H9 (cell line): ENCODE results near the gene SCFD2. TPM values are rescaled to one million over a fixed set of nuclear protein-coding genes. Genes with fewer than 3 reads are reported as not detected.

Experiments
- DNase-seq: peaks from one replicate; pipeline ENCODE4 v3.0.0-alpha.2; 2017
- H2AFZ ChIP-seq: one replicate; pipeline ENCODE4 v1.6.1; 2013; ENCODE audit warnings: mild to moderate bottlenecking, low read length, control low read depth, moderate library complexity
- H2AK5ac ChIP-seq: 2 replicates; pipeline ENCODE4 v1.6.1; 2013; ENCODE audit warnings: low read length, control low read depth, mixed read lengths; ENCODE audit not compliant: insufficient read length
- H2BK120ac ChIP-seq: one replicate; pipeline ENCODE4 v1.6.1; 2013; ENCODE audit warnings: low read depth, mild to moderate bottlenecking, low read length, control low read depth, inconsistent platforms; ENCODE audit not compliant: poor library complexity, severe bottlenecking
- H2BK12ac ChIP-seq: 2 replicates; pipeline ENCODE4 v1.6.1; 2013; ENCODE audit warnings: low read length, control low read depth, mixed read lengths, low read depth; ENCODE audit not compliant: insufficient read length
- H2BK15ac ChIP-seq: 2 replicates; pipeline ENCODE4 v1.6.1; 2013; ENCODE audit warnings: low read depth, low read length, control low read depth
- H2BK20ac ChIP-seq: one replicate; pipeline ENCODE4 v1.6.1; 2013; ENCODE audit warnings: low read depth, mild to moderate bottlenecking, low read length, control low read depth, inconsistent platforms; ENCODE audit not compliant: poor library complexity, severe bottlenecking
- H2BK5ac ChIP-seq: 2 replicates; pipeline ENCODE4 v1.6.1; 2013; ENCODE audit warnings: low read length, control low read depth, mixed read lengths; ENCODE audit not compliant: insufficient read length
- H3K14ac ChIP-seq: 2 replicates; pipeline ENCODE4 v1.6.1; 2013; ENCODE audit warnings: low read length, control low read depth; ENCODE audit not compliant: insufficient read depth
- H3K18ac ChIP-seq: 2 replicates; pipeline ENCODE4 v1.6.1; 2013; ENCODE audit warnings: low read depth, mild to moderate bottlenecking, mixed read lengths, low read length, control low read depth; ENCODE audit not compliant: insufficient read length
- H3K23ac ChIP-seq: 2 replicates; pipeline ENCODE4 v1.6.1; 2013; ENCODE audit warnings: low read length, control low read depth, mixed read lengths, low read depth; ENCODE audit not compliant: insufficient read length
- H3K23me2 ChIP-seq: 2 replicates; pipeline ENCODE4 v1.6.1; 2013; ENCODE audit warnings: low read depth, mild to moderate bottlenecking, mixed read lengths, low read length, control low read depth; ENCODE audit not compliant: insufficient read length, poor library complexity, severe bottlenecking
- H3K27ac ChIP-seq: 2 replicates; pipeline ENCODE4 v1.5.1; 2013; ENCODE audit warnings: low read length, control low read depth, mixed read lengths, low read depth; ENCODE audit not compliant: insufficient read length
- H3K27me3 ChIP-seq: 2 replicates; pipeline ENCODE4 v1.6.1; 2013; ENCODE audit warnings: low read length, control low read depth, inconsistent platforms; ENCODE audit not compliant: insufficient read depth
- H3K4ac ChIP-seq: 2 replicates; pipeline ENCODE4 v1.6.1; 2013; ENCODE audit warnings: low read depth, mild to moderate bottlenecking, control low read depth, inconsistent platforms, low read length, moderate library complexity
- H3K4me1 ChIP-seq: 2 replicates; pipeline ENCODE4 v1.6.1; 2013; ENCODE audit warnings: low read length, control low read depth, inconsistent platforms; ENCODE audit not compliant: insufficient read depth
- H3K4me2 ChIP-seq: 2 replicates; pipeline ENCODE4 v1.6.1; 2013; ENCODE audit warnings: low read length, control low read depth, mixed read lengths; ENCODE audit not compliant: insufficient read length, insufficient read depth
- H3K56ac ChIP-seq: 2 replicates; pipeline ENCODE4 v1.6.1; 2013; ENCODE audit warnings: low read depth, mild to moderate bottlenecking, mixed read lengths, low read length, control low read depth; ENCODE audit not compliant: insufficient read length
- H3K79me1 ChIP-seq: 2 replicates; pipeline ENCODE4 v1.6.1; 2013; ENCODE audit warnings: low read depth, mild to moderate bottlenecking, moderate library complexity, low read length, control low read depth, inconsistent platforms; ENCODE audit not compliant: insufficient read depth, poor library complexity, severe bottlenecking
- H3K79me2 ChIP-seq: 2 replicates; pipeline ENCODE4 v1.6.1; 2013; ENCODE audit warnings: low read length, control low read depth, inconsistent platforms; ENCODE audit not compliant: insufficient read depth
- H3K9ac ChIP-seq: 2 replicates; pipeline ENCODE4 v1.6.1; 2013; ENCODE audit warnings: low read length, control low read depth, mixed read lengths; ENCODE audit not compliant: insufficient read length; ENCODE audit errors: extremely low read depth
- H3K9me3 ChIP-seq: one replicate; pipeline ENCODE4 v1.6.1; 2013; ENCODE audit warnings: low read depth, low read length, inconsistent platforms; ENCODE audit not compliant: control insufficient read depth
- H3T11ph ChIP-seq: one replicate; pipeline ENCODE4 v1.6.1; 2013; ENCODE audit warnings: mild to moderate bottlenecking, low read length, control low read depth, inconsistent platforms
- H4K20me1 ChIP-seq: one replicate; pipeline ENCODE4 v1.6.1; 2013; ENCODE audit not compliant: control insufficient read depth, insufficient read length, insufficient read depth
- H4K5ac ChIP-seq: 2 replicates; pipeline ENCODE4 v1.6.1; 2013; ENCODE audit warnings: low read depth, mild to moderate bottlenecking, mixed read lengths, low read length, control low read depth; ENCODE audit not compliant: insufficient read length
- H4K8ac ChIP-seq: replicated peaks from 2 replicates; pipeline ENCODE4 v1.6.1; 2013; ENCODE audit warnings: low read length, control low read depth, mixed read lengths, low read depth; ENCODE audit not compliant: insufficient read length
- H4K91ac ChIP-seq: 2 replicates; pipeline ENCODE4 v1.6.1; 2013; ENCODE audit warnings: low read depth, mild to moderate bottlenecking, moderate library complexity, mixed read lengths, low read length, control low read depth; ENCODE audit not compliant: insufficient read length
- H3K27ac Mint-ChIP-seq, 3 experiments: 2 replicates in 2 of 3; 3 replicates in 1 of 3; pipeline ENCODE4 v1.8.0; 2020 to 2021; ENCODE audit warnings: mixed read lengths in 3 of 3, mild to moderate bottlenecking in 1 of 3, moderate library complexity in 1 of 3
- H3K27me3 Mint-ChIP-seq: 2 replicates; pipeline ENCODE4 v1.8.0; 2021; ENCODE audit warnings: low read depth, mild to moderate bottlenecking, moderate library complexity, mixed read lengths
- H3K36me3 Mint-ChIP-seq, 3 experiments: 2 replicates in 2 of 3; 3 replicates in 1 of 3; pipeline ENCODE4 v1.8.0; 2020 to 2021; ENCODE audit warnings: low read depth in 3 of 3, mixed read lengths in 3 of 3; ENCODE audit not compliant: insufficient read depth in 1 of 3
- H3K4me1 Mint-ChIP-seq, 2 experiments: 2 replicates each; pipeline ENCODE4 v1.8.0; 2020; ENCODE audit warnings: mixed read lengths in 2 of 2
- H3K4me3 Mint-ChIP-seq, 2 experiments: 2 replicates in 1 of 2; 3 replicates in 1 of 2; pipeline ENCODE4 v1.8.0; 2020 to 2021; ENCODE audit warnings: mild to moderate bottlenecking in 2 of 2, mixed read lengths in 2 of 2, moderate library complexity in 1 of 2
- H3K9me3 Mint-ChIP-seq, 2 experiments: 2 replicates in 1 of 2; 3 replicates in 1 of 2; pipeline ENCODE4 v1.8.0; 2020; ENCODE audit warnings: mild to moderate bottlenecking in 2 of 2, mixed read lengths in 2 of 2, moderate library complexity in 1 of 2
- CTCF ChIP-seq: fragments of 200-600 bp; sonication (generic); conservative IDR thresholded peaks from 3 replicates; pipeline ENCODE4 v1.8.0; 2021; ENCODE audit warnings: antibody characterized with exemption, mild to moderate bottlenecking
- WGBS: extraction: QIAGEN DNeasy Blood & Tissue Kit; methylation state at CpG from one replicate; pipeline ENCODE4 v1.1.7; 2013; ENCODE audit warnings: missing lambda C conversion rate, low lambda C conversion rate, mixed read lengths; ENCODE audit not compliant: insufficient read length; ENCODE audit errors: extremely low coverage; 5-methylcytosine and 5-hydroxymethylcytosine counted together
- total RNA-seq: library from RNA; stranded (reverse); gene quantifications from 2 replicates; pipeline ENCODE4 v1.2.1, GENCODE V29; 2021

The SCFD2 gene
- total RNA-seq, 1 experiment from 2014 or later: 10.1 TPM

DNA sequence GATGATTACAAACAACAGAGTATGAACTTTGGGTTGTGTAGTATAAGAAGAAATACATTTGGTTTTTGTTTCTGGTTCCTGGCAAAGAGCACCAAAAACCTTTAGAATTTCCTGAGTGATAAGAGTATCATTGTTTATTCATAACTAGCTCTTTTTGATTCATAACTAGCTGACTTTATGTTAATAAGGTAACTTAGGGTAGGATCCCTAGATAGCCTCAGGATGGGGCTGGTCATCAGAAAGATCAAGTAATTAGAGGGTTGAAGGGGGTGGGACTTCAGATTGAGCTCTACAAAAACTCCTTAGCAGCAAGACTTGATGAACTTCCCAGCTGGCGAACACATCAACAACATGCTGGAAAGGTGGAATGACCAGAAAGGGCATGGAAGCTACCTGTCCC is 166.5 kb downstream of the SCFD2 start:
- no peaks in the 10 kb centered on the region for H3K9me3 ChIP-seq
- no peaks in the 10 kb centered on the region for H3K27me3 ChIP-seq
- H3K4me1 Mint-ChIP-seq: peaks cover 0 to 3% of the 10 kb centered on the region in 2 experiments; a peak in 1 of 4 replicates
- H2BK20ac ChIP-seq: no peak overlapping the region
- no peaks in the 10 kb centered on the region for H3K23me2 ChIP-seq
- no peak overlapping the region for H3K18ac ChIP-seq
- no peak overlapping the region for H4K91ac ChIP-seq
- H3K56ac ChIP-seq: no peak overlapping the region
- H2AFZ ChIP-seq: no peak overlapping the region
- H3K27me3 Mint-ChIP-seq: no peaks in the 10 kb centered on the region
- no peak overlapping the region for H2BK12ac ChIP-seq
- H3K4ac ChIP-seq: no peak overlapping the region
- no peak overlapping the region for H3K14ac ChIP-seq
- H2BK5ac ChIP-seq: no peak overlapping the region
- H2BK120ac ChIP-seq: no peak overlapping the region
- no peaks in the 10 kb centered on the region for H3K9me3 Mint-ChIP-seq
- no peak overlapping the region for H2AK5ac ChIP-seq
- no peaks in the 10 kb centered on the region; a peak in 1 of 7 replicates for H3K36me3 Mint-ChIP-seq
- DNase-seq: no peak
- no peak overlapping the region for H3K27ac ChIP-seq
- no peak overlapping the region for H2BK15ac ChIP-seq
- H3K9ac ChIP-seq: no peak overlapping the region
- H3T11ph ChIP-seq: no peak overlapping the region
- no peak overlapping the region for H3K27ac Mint-ChIP-seq
- H3K4me3 Mint-ChIP-seq: no peak overlapping the region
- H3K79me2 ChIP-seq: no peaks in the 10 kb centered on the region
- TF ChIP-seq CTCF: no peak
- H4K20me1 ChIP-seq: no peaks in the 10 kb centered on the region
- no peak overlapping the region for H4K5ac ChIP-seq
- H3K79me1 ChIP-seq: no peaks in the 10 kb centered on the region
- no peaks in the 10 kb centered on the region for H3K4me1 ChIP-seq
- no peak overlapping the region for H3K23ac ChIP-seq
- no peak overlapping the region for H3K4me2 ChIP-seq
- no peak overlapping the region for H4K8ac ChIP-seq
- no CpG with 5 or more reads among the region's 1 CpG for WGBS
